Brain pericyte (primary cell): ENCODE measurements around the gene ATP7A.
"Not testable (repeated sequence)": the region's sequence is repeated elsewhere in the genome, so short reads cannot be mapped to it uniquely, and the experiment has no call there.

Experiments used
- DNase-seq: peaks from one replicate; pipeline ENCODE4 v3.0.0-alpha.2; 2012; ENCODE audit warnings: low read depth, low spot score

ATP7A gene

DNA sequence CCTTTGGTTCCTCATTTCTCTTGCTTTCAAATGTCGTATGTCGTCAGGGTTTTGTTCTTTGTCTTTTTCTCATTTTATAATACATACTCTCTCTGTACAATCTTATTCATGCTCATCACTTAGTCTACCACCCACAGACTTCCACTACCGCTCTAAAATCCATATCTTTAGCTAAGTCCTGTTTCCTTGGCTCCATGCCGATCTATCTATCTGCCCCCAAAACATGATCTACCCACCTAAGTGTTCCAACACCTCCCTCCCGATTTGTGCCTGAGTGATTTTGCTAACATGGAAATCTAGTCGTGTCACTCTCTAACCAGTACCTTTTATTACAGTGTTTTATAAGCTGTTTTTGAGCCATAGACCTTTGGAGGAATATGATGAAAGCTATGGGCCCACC lies 124.6 kb downstream of the ATP7A start:
- no peak for DNase-seq

DNA sequence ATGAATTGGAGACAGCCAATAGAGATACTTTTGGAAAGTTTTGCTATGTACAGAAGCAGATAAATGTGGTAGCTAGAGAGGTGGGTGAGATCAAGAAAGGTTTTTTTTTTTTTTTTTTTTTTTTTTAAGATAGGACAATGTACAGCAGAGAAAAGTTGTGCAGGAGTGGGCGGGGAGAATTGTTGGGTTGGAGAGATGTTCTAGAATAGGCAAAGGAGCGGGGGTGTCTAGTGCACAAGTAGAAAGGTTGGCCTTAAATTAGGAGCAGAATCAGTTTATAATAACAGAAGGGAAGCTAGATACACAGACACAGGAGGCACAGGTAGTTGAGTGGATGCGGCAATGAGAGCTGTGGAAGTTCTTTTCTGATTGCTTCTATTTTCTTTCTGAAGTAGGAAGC lies 127.4 kb downstream of the ATP7A start:
- DNase-seq: no peak

DNA sequence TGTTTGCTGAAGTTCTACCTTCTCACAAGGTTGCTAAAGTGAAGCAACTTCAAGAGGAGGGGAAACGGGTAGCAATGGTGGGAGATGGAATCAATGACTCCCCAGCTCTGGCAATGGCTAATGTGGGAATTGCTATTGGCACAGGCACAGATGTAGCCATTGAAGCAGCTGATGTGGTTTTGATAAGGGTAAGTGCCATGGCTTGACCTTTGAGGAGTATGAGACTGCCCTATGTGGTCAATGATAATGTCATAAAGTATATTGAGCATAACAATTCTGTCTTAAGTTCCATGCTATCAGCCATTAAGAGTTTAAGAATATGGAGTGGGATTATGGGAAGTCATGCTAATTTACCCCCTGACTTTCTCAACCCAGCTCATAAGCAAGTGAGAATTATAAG lies 132.1 kb downstream of the ATP7A start:
- no peak for DNase-seq

- DNase-seq: no peak
These were observed 135.9 kb downstream of the ATP7A start for GRCh38 chrX:78046362-78046761.

- no peak for DNase-seq
These were observed 137.6 kb downstream of the ATP7A start for GRCh38 chrX:78048052-78048451.

DNA sequence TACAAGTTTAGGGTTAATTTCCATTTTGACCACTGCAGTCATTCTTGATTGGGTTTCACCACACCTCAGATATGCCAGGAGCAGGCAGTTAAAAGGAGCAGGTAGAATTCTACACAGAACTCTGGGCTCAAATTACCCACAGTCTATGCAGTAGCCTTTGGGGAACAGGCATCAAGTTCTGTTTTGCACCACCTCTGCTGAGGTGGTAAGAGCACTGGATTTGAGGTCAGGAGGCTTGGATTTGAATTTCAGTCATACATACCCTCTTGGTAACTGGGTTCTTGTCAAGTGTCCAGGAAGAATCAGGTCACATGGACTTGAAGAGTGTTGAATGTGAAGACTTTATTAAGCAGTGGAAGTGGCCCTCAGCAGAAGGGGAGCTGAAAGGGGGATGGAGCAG lies 153.2 kb downstream of the ATP7A start:
- no peak for DNase-seq

GRCh38 chrX:78064152-78064551 lies 153.7 kb downstream of the ATP7A start:
- DNase-seq: no peak

GRCh38 chrX:78064698-78065601 lies 154.5 kb downstream of the ATP7A start:
- peak; percentile 3 for DNase-seq

DNA sequence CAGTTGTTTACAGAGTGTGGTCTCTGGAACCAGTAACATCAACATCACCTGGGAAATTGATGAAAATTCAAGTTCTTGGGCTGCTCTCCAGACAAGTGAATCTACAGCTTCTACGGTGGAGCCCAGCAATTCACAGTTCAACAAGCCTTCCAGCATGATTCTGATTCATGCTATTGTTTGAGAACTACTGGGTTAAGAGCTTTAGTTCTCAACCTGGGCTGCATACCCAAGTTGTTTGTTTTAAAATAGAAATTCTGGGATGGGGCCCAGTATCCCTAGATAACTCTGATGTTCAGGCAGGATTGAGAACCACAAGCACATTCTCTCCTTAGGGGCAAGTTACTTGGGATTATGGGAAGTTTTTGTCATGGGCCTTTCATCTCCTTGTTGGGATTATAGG lies 155.6 kb downstream of the ATP7A start:
- DNase-seq: no peak

GRCh38 chrX:78071331-78071730 lies 160.8 kb downstream of the ATP7A start:
- no peak for DNase-seq

GRCh38 chrX:78073147-78074077 lies 162.9 kb downstream of the ATP7A start:
- DNase-seq: not testable (repeated sequence)

DNA sequence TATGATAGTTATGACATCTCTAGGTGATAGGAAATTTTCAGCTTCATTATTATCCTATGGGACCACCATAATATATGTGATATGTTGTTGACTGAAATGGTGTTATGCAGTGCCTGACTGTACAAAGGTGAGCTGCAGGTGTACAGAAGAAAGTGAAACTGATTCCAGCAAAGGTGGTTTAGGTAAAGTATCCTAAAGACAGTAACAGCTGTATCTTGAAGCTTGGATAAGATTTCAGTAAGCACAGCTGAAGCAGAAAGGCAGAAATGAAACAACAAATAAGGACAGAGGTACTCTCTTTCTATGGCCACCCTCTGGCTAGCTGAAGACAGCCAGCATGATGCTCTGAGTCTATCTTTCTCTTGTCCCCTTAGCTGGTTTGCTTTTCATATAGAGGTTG lies 163.6 kb downstream of the ATP7A start:
- no peak for DNase-seq

GRCh38 chrX:78075787-78076389 lies 165.4 kb downstream of the ATP7A start:
- no peak for DNase-seq

DNA sequence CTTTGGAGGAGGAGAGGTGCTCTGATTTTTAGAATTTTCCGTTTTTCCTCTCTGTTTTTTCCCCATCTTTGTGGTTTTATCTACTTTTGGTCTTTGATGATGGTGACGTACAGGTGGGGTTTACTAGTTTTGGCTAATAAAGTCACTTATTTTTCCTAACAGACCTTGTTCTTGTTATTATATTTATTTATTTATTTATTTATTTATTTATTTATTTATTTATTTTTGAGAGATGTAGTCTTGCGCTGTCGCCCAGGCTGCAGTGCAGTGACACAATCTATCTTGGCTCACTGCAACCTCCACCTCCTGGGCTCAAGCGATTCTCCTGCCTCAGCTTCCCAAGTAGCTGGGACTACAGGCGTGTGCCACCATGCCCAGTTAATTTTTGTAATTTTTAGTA lies 170.9 kb downstream of the ATP7A start:
- not testable (repeated sequence) for DNase-seq

GRCh38 chrX:78092296-78092695 lies 181.8 kb downstream of the ATP7A start:
- no peak for DNase-seq

DNA sequence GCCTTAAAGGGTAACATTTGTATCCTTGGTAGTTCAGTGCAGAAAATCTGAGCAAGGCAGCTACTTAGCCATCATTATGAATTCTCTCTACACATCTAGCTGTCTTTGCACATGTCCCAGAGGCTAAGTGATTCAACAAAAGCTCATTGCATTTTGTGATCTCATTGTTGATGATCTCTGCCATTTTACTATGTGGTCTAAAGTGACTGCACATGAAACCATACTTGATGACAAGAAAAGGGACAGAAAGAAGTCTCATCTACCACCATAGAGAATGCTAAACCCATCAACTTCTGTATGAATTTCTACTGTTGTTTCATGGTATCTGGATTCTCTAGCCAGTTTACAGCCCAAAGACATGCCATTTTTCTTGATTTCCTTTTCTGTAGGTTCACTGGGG lies 187.6 kb downstream of the ATP7A start:
- DNase-seq: no peak
